PC-3 (cell line): ENCODE results near the gene HEXIM1. TPM values are rescaled to one million over a fixed set of nuclear protein-coding genes. Genes with fewer than 3 reads are reported as not detected.

ENCODE experiments used
- ATAC-seq: fragments of 200-7000 bp; cut with Tn5 transposase; 2 replicates; pipeline ENCODE4 v1.9.1; 2020; ENCODE audit warnings: mild to moderate bottlenecking, moderate library complexity
- BruUV-seq: library from RNA; stranded (reverse); fragments of 400-500 nt; replicated peaks from 2 replicates; lab custom pipeline; 2021; lab: Mats Ljungman, UMichigan
- CTCF ChIA-PET: fragments of 300-600 bp; sonication (Branson Sonifier 250); formaldehyde crosslinking; loops from one replicate; lab custom pipeline; 2022; ENCODE audit warnings: antibody characterized with exemption; lab: Charles Lee
- POLR2A ChIA-PET: fragments of 300-600 bp; sonication (Branson Sonifier 250); formaldehyde crosslinking; loops from one replicate; lab custom pipeline; 2022; ENCODE audit warnings: antibody characterized with exemption; ENCODE audit not compliant: unreplicated experiment; lab: Charles Lee
- DNase-seq: peaks from one replicate; pipeline ENCODE4 v3.0.0-alpha.2; 2015
- H2AFZ ChIP-seq: fragments of 300-600 bp; sonication (generic); 2 replicates; pipeline ENCODE4 v1.6.0; 2016; ENCODE audit warnings: antibody characterized with exemption, low read length
- H3F3A ChIP-seq: fragments of 300-600 bp; sonication (generic); one replicate; pipeline ENCODE4 v1.6.0; 2017; ENCODE audit warnings: antibody characterized with exemption, low read length, control low read depth, mild to moderate bottlenecking; ENCODE audit not compliant: unreplicated experiment
- H3K27ac ChIP-seq: fragments of 300-600 bp; sonication (generic); 2 replicates; pipeline ENCODE4 v1.5.1; 2016; ENCODE audit warnings: mild to moderate bottlenecking, low read length
- H3K27me3 ChIP-seq: fragments of 300-600 bp; sonication (generic); 2 replicates; pipeline ENCODE4 v1.6.1; 2016; ENCODE audit warnings: low read length, mixed read lengths
- H3K36me3 ChIP-seq: fragments of 300-600 bp; sonication (generic); 2 replicates; pipeline ENCODE4 v1.6.1; 2016; ENCODE audit warnings: low read depth, mixed run types, low read length, mixed read lengths
- H3K4me1 ChIP-seq: fragments of 300-600 bp; sonication (generic); 2 replicates; pipeline ENCODE4 v1.5.1; 2016; ENCODE audit warnings: low read length; ENCODE audit not compliant: insufficient read depth
- H3K4me2 ChIP-seq: fragments of 300-600 bp; sonication (generic); 2 replicates; pipeline ENCODE4 v1.6.0; 2016; ENCODE audit warnings: low read length
- H3K4me3 ChIP-seq: fragments of 300-600 bp; sonication (generic); 2 replicates; pipeline ENCODE4 v1.5.1; 2016; ENCODE audit warnings: mild to moderate bottlenecking, low read length, mixed read lengths
- H3K79me2 ChIP-seq: fragments of 300-600 bp; sonication (generic); 2 replicates; pipeline ENCODE4 v1.6.1; 2017; ENCODE audit warnings: low read length, mixed read lengths
- H3K9ac ChIP-seq: fragments of 300-600 bp; sonication (generic); 2 replicates; pipeline ENCODE4 v1.6.0; 2016; ENCODE audit warnings: mild to moderate bottlenecking, low read length
- H3K9me2 ChIP-seq: fragments of 300-600 bp; sonication (generic); replicated peaks from 2 replicates; pipeline ENCODE4 v1.6.1; 2016; ENCODE audit warnings: mixed run types, low read length, mixed read lengths
- H3K9me3 ChIP-seq: fragments of 300-600 bp; sonication (generic); 2 replicates; pipeline ENCODE4 v1.6.1; 2016; ENCODE audit warnings: low read length, mixed read lengths
- H4K20me1 ChIP-seq: fragments of 300-600 bp; sonication (generic); 2 replicates; pipeline ENCODE4 v1.6.1; 2016; ENCODE audit warnings: low read length, mixed read lengths
- CTCF ChIP-seq: fragments of 300-600 bp; sonication (generic); conservative IDR thresholded peaks from 2 replicates; pipeline ENCODE4 v1.5.1; 2017; ENCODE audit warnings: antibody characterized with exemption, low read depth, mild to moderate bottlenecking, low read length
- EZH2 ChIP-seq: fragments of 300-600 bp; sonication (generic); IDR thresholded peaks from one replicate; pipeline ENCODE4 v1.6.1; 2017; ENCODE audit warnings: antibody characterized with exemption, mild to moderate bottlenecking, low read length; ENCODE audit not compliant: unreplicated experiment
- EZH2phosphoT487 ChIP-seq: fragments of 300-600 bp; sonication (generic); IDR thresholded peaks from 2 replicates; pipeline ENCODE4 v1.6.1; 2018; ENCODE audit warnings: mild to moderate bottlenecking, antibody characterized with exemption, low read length, borderline replicate concordance
- intact Hi-C: fragments of 100-400 bp; cut with micrococcal nuclease; formaldehyde crosslinking; loops from 2 replicates; pipeline ENCODE4 v1.9.0; 2023
- total RNA-seq: library from RNA; depleted of rRNA; stranded (reverse); fragments of >200 nt; gene quantifications from 2 replicates; pipeline ENCODE4 v1.2.3, GENCODE V29; 2014

HEXIM1 gene
- total RNA-seq, 1 experiment from 2014 or later = 47.3 TPM

- Histone ChIP-seq H3K9ac (no peak overlapping the region), H3K36me3 (no peaks in the 10 kb centered on the region)
- POLR2A ChIA-PET = no interaction called here
Measured at GRCh38 chr17:45137561-45138305, 10.5 kb upstream of the HEXIM1 start.

GRCh38 chr17:45138911-45139532 lies 9.3 kb upstream of the HEXIM1 start:
- Histone ChIP-seq H3K4me2 (no peak overlapping the region), H3K79me2 (peaks cover 7% of the 10 kb centered on the region; the same call in 1 of the 2 replicates), H3K4me1 (peaks cover 9% of the 10 kb centered on the region), H3F3A (peaks cover 3% of the 10 kb centered on the region), H2AFZ (no peak overlapping the region), H4K20me1 (no peaks in the 10 kb centered on the region), H3K36me3 (no peaks in the 10 kb centered on the region), H3K9ac (no peak overlapping the region), H3K27ac (no peak overlapping the region), H3K9me3 (no peaks in the 10 kb centered on the region), H3K9me2 (no peaks in the 10 kb centered on the region), H3K27me3 (no peaks in the 10 kb centered on the region), H3K4me3 (no peak overlapping the region)
- ChIA-PET CTCF (no interaction called here), POLR2A (no interaction called here)
- no TSS peak for BruUV-seq
- intact Hi-C loops = loop anchor here (10.0 kb wide), 1 partner anchor 176 kb away; the partner anchor contains the start of gene MAP3K14
- DNase-seq (no peak), ATAC-seq (no peak)
- TF ChIP-seq EZH2 = no peak
- TF ChIP-seq CTCF = no peak
- TF ChIP-seq EZH2phosphoT487 = no peak

More at GRCh38 chr17:45137561-45138305, 10.5 kb upstream of the HEXIM1 start:
- BruUV-seq = no TSS peak
- H3K9me3 ChIP-seq = no peaks in the 10 kb centered on the region
- CTCF ChIA-PET = no interaction called here
- H3K27ac ChIP-seq = no peak overlapping the region
- H3K79me2 ChIP-seq = peaks cover 7% of the 10 kb centered on the region; the same call in 1 of the 2 replicates
- H3F3A ChIP-seq = peaks cover 3% of the 10 kb centered on the region
- TF ChIP-seq EZH2phosphoT487 (no peak), CTCF (no peak), EZH2 (no peak)
- DNase-seq = no peak
- no peaks in the 10 kb centered on the region for H3K27me3 ChIP-seq
- no peak overlapping the region for H3K4me2 ChIP-seq
- peaks cover 9% of the 10 kb centered on the region for H3K4me1 ChIP-seq
- no peaks in the 10 kb centered on the region for H3K9me2 ChIP-seq
- no peak overlapping the region for H2AFZ ChIP-seq
- no peaks in the 10 kb centered on the region for H4K20me1 ChIP-seq
- intact Hi-C loops = loop anchor here (10.0 kb wide), 1 partner anchor 177 kb away; the partner anchor contains the start of gene MAP3K14
- no peak for ATAC-seq
- no peak overlapping the region for H3K4me3 ChIP-seq

- no peak overlapping the region for H2AFZ ChIP-seq
- H3K9me3 ChIP-seq = no peaks in the 10 kb centered on the region
- no peaks in the 10 kb centered on the region for H3K27me3 ChIP-seq
- POLR2A ChIA-PET = no interaction called here
- H3K36me3 ChIP-seq = no peaks in the 10 kb centered on the region
- TF ChIP-seq EZH2 (no peak), EZH2phosphoT487 (no peak), CTCF (no peak)
- peaks cover 7% of the 10 kb centered on the region; the same call in 1 of the 2 replicates for H3K79me2 ChIP-seq
- no TSS peak for BruUV-seq
- ATAC-seq (no peak), DNase-seq (no peak)
- H3K9me2 ChIP-seq = no peaks in the 10 kb centered on the region
- CTCF ChIA-PET = no interaction called here
- H4K20me1 ChIP-seq = no peaks in the 10 kb centered on the region
- H3K4me2 ChIP-seq = no peak overlapping the region
- no peak overlapping the region for H3K4me3 ChIP-seq
- peaks cover 10% of the 10 kb centered on the region for H3K4me1 ChIP-seq
- intact Hi-C loops = loop anchor here (10.0 kb wide), 1 partner anchor 175 kb away; the partner anchor contains the start of gene MAP3K14
- no peak overlapping the region for H3K27ac ChIP-seq
- peaks cover 3% of the 10 kb centered on the region for H3F3A ChIP-seq
- no peak overlapping the region for H3K9ac ChIP-seq
Measured at GRCh38 chr17:45139533-45139920, 8.7 kb upstream of the HEXIM1 start.
